Stimulated activated CD4-positive, alpha-beta T cell treated with anti-CD3 and anti-CD28 coated beads, Interleukin-2, amount 100 ng/mL, for 48 hours (primary cell): Measurements from ENCODE around the gene FLOT2.
"Not testable (repeated sequence)": the region's sequence is repeated elsewhere in the genome, so short reads cannot be mapped to it uniquely, and the experiment has no call there.

Experiments used
- DNase-seq, 2 donors: peaks; one replicate each; pipeline ENCODE4 v3.0.0-alpha.2; 2020

FLOT2 gene

GRCh38 chr17:28867276-28867675, 30.3 kb downstream of the FLOT2 start:
- DNase-seq = no peak

GRCh38 chr17:28865946-28866752, 31.4 kb downstream of the FLOT2 start:
- no peak for DNase-seq

GRCh38 chr17:28864991-28865849, 32.3 kb downstream of the FLOT2 start:
- DNase-seq = no peak

GRCh38 chr17:28863953-28864352, 33.6 kb downstream of the FLOT2 start:
- no peak for DNase-seq

- DNase-seq = no peak
Measured at GRCh38 chr17:28862561-28862960, 35.0 kb downstream of the FLOT2 start.

GRCh38 chr17:28861393-28862203, 35.9 kb downstream of the FLOT2 start:
- no peak for DNase-seq

- no peak for DNase-seq
Measured at GRCh38 chr17:28860363-28860808, 37.1 kb downstream of the FLOT2 start.

GRCh38 chr17:28858801-28859355, 38.7 kb downstream of the FLOT2 start:
- no peak for DNase-seq

GRCh38 chr17:28857905-28858800, 39.4 kb downstream of the FLOT2 start:
- no peak for DNase-seq

- no peak for DNase-seq
Measured at GRCh38 chr17:28856028-28856574, 41.4 kb downstream of the FLOT2 start.

GRCh38 chr17:28855336-28855679, 42.2 kb downstream of the FLOT2 start:
- no peak for DNase-seq

GRCh38 chr17:28854457-28855335, 42.8 kb downstream of the FLOT2 start, which contains the start of gene ERAL1:
Gene ERAL1, plus strand, starts transcription at chr17:28855016. Its CDS starts 19 bp downstream, at chr17:28855035.
- peak; percentile 77 for DNase-seq

- no peak for DNase-seq
Measured at GRCh38 chr17:28853295-28853694, 44.2 kb downstream of the FLOT2 start.

GRCh38 chr17:28849281-28849680, 48.3 kb downstream of the FLOT2 start:
- no peak for DNase-seq

GRCh38 chr17:28848667-28849066, 48.9 kb downstream of the FLOT2 start:
- peak; percentile 65 to 72 for DNase-seq

GRCh38 chr17:28846699-28847098, 50.8 kb downstream of the FLOT2 start:
- not testable (repeated sequence) for DNase-seq

GRCh38 chr17:28846231-28846630, 51.3 kb downstream of the FLOT2 start:
- DNase-seq = no peak

GRCh38 chr17:28843816-28844148, 53.8 kb downstream of the FLOT2 start:
- no peak for DNase-seq

GRCh38 chr17:28842282-28843012, 55.1 kb downstream of the FLOT2 start, which contains the start of gene FAM222B:
Gene FAM222B, minus strand, starts transcription at chr17:28842790. Its CDS starts 76,123 bp downstream, at chr17:28766667.
- peak; percentile 74 to 78 for DNase-seq
